Stimulated activated CD8-positive, alpha-beta memory T cell treated with anti-CD3 and anti-CD28 coated beads, Interleukin-7, amount 100 ng/mL, for 4 hours (primary cell): ENCODE data around the gene PSMC4.
"Not testable (repeated sequence)": the region's sequence is repeated elsewhere in the genome, so short reads cannot be mapped to it uniquely, and the experiment has no call there.

Source experiments
- DNase-seq, 2 donors: peaks; one replicate each; pipeline ENCODE4 v3.0.0-alpha.2; 2020; ENCODE audit warnings: low read depth in 2 of 2

PSMC4 gene

DNA sequence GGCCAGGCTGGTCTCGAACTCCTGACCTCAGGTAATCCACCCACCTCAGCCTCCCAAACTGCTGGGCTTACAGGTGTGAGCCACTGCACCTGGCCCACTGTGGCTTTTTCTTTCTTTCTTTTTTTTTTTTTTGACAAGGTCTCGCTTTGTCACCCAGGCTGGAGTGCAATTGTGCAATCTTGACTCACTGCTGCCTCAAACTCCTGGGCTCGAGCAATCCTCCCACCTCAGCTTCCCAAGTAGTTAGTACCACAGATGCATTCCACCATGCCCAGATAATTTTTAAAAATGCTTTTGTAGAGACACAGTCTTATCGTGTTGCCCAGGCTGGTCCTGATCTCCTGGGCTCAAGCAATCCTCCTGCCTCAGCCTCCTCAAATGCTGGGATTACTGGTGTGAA is 24.4 kb upstream of the PSMC4 start:
- DNase-seq: no peak

DNA sequence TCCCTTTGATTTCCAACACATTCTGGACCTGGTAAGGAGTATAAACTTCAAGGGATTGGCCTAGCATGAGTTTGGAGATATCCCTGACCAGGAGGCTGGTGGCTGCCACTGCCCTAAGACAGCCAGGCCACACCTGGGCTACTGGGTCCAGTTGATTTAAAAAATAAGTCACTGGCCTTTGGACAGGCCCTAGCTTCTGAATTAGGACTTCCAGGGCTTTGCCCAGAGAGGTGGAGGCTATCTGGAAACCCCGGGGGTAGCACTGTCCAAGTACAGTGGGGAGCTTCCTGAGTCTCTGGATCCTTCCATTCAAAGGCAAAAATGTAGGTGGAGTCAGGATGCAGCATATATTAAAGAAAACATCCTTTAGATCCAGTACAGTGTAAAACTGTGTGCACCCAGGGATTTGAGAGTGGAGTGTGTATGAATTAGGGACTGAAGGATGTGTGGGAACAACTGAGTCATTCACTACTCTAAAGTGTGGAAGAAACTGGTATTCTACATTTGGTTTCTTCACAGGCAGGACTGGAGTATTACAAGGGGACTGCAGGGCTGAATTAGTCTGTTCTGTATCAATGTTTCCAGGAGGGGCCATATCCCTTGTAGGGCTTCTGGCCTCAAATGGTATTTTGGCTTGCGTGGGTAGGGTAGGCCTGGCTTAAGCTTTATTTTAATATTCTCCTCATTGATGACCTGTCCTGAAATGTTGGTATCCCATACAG is 21.8 kb upstream of the PSMC4 start:
- DNase-seq: no peak

DNA sequence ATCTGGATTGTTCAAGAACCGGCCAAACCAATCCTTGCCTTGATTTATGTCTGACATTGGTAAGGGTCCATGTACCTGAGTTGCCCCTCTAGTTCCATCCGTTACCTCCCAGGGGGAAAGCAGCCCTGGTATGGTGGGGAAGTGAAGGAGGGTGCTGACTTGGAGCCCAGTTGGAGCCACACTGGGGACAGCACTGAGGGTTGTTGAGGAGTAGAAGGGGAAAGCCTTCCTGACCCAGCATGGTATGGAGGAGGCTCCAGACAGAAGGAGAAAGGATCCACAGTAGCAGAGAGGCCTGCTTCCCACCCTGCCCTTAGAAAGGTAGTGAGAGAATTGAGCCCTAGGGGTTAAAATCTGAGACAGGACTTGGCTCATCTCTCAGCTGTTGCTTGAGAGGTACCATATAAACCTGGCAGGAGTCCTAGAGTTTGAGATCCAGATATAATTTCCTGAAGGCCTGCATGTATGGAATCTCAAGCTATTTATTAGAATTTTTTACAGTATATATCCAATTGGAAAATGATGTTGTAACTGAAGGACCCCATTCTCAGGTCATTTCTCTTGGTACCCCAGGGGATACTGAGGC is 19.8 kb upstream of the PSMC4 start:
- DNase-seq: no peak

DNA sequence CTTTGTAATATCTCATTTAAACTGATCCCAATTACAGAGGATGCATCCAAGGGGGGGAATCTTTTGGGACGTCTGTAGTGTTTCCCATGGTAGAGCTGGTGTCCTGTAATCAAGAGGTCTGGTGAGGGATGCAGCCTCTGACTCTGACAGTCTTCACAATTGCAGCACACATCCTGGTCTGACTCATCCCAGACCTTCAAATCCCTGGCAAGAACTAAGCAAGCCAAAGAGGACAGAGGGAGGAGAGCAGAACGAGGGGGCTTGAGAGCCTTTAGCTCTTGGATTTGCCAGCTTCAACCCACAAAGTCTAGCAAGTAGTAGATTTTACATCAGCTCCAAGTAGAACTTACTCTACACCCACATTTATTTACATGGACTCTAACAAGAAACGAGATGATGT is 19.3 kb upstream of the PSMC4 start:
- DNase-seq: no peak

DNA sequence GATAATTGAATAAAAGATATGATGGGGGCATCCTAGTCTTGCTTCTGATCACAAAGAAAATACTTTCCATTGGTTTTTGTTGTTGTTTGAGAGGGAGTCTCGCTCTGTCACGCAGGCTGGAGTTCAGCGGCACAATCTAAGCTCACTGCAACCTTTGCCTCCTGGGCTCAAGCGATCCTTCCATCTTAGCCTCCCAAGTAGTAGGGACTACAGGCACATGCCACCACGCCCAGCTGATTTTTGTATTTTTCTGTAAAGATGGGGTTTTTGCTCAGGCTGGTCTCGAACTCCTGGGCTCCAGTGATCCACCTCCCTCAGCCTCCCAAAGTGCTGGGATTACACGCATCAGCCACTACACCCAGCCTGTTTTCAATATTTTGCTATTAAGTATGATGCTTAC is 17.1 kb upstream of the PSMC4 start:
- no peak for DNase-seq

DNA sequence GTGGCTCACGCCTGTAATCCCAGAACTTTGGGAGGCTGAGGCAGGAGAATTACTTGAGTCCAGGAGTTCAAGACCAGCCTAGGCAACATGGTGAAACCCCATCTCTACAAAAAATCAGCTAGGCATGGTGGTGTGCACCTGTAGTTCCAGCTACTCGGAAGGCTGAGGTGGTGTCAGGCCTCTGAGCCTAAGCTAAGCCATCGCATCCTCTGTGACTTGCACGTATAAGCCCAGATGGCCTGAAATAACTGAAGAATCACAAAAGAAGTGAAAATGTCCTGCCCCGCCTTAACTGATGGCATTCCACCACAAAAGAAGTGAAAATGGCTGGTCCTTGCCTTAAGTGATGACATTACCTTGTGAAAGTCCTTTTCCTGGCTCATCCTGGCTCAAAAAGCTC is 13.1 kb upstream of the PSMC4 start:
- not testable (repeated sequence) for DNase-seq

DNA sequence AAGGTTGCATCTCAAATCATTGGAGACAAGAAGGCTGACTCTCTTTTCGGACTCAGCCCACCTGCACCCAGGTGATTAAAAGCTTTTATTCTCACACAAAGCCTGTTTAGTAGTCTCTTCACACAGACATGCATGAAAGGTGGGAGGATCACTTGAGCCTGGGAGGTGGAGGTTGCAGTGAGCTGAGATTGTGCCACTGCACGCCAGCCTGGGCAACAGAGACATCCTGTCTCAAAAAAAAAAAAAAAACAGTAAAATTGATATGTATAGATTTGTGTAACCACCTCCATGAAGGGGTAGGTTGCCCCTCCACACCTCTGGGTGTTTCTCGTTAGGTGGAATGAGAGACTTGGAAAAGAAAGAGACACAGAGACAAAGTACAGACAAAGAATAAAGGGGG is 12.0 kb upstream of the PSMC4 start:
- DNase-seq: not testable (repeated sequence)

DNA sequence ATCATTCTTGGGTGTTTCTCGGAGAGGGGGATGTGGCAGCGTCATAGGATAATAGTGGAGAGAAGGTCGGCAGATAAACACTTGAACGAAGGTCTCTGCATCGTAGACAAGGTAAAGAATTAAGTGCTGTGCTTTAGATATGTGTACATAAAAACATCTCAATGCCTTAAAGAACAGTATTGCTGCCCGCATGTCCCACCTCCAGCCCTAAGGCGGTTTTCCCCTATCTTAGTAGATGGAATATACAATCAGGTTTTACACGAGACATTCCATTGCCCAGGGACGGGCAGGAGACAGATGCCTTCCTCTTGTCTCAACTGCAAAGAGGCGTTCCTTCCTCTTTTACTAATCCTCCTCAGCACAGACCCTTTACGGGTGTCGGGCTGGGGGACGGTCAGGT is 11.6 kb upstream of the PSMC4 start:
- DNase-seq: not testable (repeated sequence)

DNA sequence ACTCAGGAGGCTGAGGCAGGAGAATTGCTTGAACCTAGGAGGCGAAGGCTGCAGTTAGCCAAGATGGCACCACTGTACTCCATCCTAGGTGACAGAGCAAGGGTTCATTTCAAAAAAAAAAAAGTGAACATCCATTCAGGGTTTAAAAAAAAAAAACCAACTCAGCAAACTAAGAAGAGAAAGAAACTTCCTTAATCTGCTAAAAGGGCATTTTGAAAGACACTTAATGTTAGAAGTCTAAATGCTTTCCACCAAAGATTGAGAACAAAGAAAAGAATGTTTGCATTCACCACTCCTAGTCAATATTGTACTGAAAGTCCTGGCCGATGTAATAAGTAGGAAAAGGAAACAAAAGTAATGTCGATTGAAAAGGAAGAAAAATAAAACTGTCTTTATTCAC is 7.1 kb upstream of the PSMC4 start:
- DNase-seq: no peak

DNA sequence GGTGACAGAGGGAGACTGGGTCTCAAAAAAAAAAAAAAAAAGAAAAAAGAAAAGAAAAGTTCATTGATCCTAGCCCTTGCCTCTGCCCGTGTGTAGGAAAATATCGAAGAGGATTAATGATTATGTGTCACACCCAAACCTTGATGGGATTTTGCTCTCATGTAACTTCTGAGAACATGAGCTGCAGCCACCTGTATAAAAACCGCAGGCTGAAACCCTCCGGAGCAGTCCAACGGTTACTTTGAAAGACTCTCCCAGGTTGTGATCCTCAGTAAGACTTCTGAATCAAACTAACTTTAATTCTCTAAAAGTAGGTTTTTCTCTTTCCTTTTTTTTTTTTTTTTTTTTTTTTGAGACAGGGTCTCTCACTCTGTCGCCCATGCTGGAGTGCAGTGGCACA is 4.3 kb upstream of the PSMC4 start:
- DNase-seq: no peak

DNA sequence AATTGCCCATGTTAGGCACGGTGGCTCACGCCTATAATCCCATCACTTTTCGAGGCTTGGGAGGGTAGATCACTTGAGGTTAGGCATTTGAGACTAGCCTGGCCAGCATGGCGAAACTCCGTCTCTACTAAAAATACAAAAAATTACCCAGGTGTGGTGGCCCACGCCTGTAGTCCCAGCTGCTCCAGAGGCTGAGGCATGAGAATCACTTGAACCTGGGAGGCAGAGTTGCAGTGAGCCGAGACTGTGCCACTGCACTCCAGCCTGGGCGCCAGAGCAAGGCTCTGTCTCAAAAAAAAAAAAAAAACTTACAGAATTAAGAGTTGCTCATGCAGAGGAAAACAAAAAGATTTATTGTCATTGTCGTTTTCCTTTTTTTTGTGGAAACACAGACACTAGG is 3.4 kb upstream of the PSMC4 start:
- DNase-seq: no peak

DNA sequence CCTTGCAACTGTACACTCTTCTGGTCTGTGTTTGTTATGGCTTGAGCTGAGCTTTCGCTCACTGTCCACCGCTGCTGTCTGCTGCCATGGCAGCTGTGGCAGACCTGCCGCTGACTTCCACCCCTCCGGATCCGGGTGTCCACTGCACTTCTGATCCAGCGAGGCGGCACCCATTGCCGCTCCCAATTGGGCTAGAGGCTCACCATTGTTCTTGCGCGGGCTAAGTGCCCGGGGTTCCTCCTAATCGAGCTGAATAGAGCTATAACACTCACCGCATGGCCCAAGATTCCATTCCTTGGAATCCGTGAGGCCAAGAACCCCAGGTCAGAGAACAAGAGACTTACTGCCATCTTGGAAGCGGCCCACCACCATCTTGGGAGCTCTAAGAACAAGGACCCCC is 2.2 kb upstream of the PSMC4 start:
- DNase-seq: no peak

DNA sequence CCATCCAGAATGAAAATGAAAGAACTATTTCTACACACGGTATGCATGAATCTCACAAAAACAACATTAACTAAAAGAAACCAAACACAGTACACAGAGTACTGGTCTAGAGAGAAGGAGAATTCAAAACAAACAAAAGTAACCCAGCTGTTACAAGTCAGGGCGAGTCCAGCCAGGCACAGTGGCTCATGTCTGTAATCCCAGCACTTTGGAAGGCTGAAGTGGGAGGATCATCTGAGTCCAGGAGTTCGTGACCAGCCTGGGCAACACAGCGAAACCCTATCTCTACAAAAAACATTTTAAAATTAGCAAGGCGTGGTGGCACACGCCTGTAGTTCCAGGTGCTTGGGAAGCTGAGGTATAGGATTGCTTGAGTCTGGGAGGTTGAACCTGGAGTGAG is 1.7 kb upstream of the PSMC4 start:
- no peak for DNase-seq

DNA sequence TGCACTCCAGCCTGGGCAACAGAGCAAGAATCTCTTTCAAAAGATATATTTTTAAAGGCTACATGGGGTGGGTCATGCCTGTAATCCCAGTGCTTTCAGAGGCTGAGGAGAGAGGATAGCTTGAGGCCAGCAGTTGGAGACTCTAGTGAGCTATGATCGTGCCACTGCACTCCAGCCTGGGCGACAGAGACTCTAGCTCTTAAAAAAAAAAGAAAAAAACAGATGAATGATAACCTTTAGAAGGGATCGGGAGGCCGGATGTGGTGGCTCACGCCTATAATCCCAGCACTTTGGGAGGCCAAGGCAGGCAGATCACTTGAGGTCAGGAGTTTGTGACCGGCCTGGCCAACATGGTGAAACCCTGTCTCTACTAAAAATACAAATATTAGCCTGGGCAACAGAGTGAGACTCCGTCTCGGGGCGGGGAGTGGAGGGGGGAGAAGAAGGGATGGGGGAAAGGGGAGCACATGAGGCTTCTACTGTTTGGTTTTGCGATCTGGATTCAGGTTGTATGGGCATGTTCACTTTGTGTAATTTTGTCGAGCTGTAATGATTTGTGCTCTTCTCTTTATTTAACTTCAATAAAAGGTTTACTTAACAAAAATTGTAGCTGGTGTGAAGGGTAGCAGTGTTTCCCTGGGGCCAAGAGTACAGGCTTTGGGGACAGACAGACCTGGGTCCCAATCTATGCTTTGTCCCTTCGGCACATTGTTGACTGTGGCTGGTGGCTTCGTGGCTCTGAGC is 1.1 kb upstream of the PSMC4 start:
- no peak for DNase-seq

DNA sequence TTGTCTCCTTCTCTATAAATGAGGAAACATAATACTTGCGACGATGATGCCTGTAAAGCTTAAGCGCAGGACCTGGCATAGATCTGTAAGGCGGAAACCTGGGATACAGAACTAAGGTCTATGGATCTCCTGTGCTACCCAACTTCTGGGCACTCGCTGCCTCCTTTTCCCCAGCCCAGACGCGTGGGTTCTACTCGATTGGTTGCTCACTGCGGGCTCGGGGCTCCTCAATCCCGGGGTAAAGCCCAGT is 615 bp upstream of the PSMC4 start:
- DNase-seq: no peak

DNA sequence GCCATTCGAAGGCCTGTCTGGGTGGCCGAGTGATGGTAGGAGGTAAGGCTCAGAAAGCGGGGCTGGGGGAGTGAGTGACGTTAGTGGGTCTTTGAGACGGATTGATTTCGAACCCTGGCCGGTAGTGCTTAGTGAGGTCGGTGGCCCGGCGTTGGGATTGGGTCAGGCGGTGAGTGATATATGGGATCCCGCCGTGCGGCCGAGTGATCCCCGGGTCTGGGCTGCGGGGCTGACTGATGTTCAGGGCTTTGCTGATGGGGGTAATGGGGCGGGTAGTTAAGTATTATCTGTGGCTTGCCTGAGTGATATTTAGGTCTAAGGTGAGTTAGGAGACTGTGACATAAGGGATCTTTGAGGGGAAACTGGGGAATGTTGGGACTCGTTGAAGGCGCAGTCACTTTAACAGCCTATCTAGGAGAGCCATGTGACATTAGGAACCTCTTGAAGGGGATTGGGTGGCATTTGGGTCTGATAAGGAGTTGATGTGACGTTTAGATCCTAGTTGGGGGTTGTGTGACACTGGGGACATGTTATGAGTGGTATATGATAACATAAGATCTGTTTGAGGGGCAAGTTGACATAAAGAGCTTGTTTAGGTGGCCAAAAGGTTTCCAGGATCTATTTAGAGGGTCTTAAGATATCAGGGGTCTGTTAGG is 543 bp downstream of the PSMC4 start:
- DNase-seq: no peak

DNA sequence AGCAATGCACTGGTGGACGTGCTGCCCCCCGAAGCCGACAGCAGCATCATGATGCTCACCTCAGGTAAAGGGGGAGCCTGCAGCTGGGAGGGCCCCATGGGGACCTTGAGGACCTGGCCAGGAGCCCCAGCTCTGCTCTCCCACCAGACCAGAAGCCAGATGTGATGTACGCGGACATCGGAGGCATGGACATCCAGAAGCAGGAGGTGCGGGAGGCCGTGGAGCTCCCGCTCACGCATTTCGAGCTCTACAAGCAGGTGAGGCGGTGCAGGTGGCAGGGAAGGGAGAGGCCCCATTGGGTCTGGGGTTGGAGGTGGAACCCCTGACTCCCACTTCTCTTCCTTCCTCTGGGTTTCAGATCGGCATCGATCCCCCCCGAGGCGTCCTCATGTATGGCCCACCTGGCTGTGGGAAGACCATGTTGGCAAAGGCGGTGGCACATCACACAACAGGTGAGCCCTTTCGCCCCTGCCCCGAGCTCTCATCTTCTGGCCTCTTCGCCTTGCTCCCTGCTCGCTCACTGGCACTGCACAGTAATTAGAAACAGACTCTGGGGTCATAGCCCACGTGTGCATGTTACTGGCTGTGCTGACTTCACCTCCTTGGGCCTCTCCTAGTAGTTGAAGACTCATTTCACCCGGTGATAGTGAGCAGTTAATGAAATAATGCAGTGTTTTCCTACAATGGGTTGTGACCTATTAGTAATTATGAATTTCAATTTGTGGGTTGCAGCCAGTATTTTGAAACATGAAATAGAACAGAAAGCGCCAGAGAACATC is 3.6 kb downstream of the PSMC4 start:
- no peak for DNase-seq

DNA sequence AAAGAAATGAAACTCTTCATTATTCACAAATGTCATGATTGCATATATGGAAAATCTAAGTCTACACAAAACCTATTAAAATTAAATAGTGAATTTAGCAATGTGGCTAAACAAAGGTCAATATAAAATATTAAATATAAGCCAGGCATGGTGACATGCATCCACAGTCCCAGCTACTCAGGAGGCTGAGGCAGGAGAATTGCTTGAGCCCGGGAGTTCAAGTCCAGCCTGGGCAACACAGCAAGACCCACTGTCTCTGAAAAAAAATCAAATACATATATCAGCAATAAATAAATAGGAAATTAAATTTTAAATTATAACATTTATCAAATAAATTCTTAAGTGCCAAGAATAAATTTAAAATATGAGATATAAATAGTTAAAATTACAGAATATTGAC is 11.9 kb downstream of the PSMC4 start:
- DNase-seq: no peak

DNA sequence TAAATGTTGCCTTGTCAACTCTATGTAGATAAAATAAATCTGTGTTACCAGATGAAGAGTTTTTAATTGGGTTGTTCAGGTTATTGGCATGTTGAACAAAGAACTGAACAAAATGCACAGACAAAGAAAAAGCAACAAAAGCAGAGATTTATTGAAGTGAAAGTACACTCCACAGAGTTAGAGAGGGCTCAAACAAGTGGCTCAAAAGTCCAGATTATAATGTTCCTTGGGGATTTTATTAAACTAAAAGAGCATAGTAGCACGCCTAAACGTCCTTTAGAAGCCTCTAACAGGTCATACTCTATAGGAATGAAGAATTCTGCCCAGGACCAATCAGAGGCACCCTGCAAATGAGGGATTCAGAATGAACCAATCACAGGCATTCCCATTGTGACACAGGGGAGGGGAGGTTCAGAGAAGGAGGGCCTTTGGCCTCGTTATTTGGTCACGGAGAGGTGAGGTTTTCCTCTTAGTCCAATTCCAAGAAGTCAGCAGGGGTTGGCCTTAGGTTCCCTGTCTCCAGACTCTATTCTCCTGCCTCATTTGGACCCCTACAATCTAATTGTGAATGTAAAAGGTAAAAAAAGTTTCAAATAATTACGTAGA is 12.8 kb downstream of the PSMC4 start:
- no peak for DNase-seq

DNA sequence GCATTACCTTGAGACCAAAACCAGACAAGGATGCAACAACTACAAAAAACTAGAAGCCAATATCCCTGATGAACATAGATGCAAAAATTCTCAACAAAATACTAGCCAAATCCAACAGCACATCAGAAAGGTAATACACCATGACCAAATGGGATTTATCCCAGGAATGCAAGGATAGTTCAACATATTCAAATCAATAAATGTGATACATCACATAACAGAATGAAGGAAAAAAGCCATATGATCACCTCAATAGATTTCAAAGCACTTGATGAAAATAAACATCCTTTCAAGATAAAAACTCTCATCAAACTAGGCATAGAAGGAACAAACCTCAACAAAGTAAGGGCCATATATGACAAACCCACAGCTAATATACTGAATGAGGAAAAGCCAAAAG is 15.7 kb downstream of the PSMC4 start:
- no peak for DNase-seq

DNA sequence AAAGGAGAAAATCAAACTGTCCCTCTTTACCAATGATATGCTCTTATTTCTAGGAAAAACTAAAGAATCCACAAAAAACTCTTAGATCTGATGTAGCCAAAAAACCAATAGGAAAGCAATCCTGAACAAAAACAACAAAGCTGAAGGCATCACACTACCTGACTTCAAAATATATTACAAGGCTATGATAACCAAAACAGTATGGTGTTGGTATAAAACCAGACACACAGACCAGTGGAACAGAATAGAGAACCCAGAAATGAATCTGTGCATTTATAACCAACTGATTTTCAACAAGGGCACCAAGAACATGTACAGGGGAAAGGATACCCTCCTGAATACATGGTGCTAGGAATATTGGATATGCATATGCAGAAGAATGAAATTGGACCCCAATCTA is 16.2 kb downstream of the PSMC4 start:
- no peak for DNase-seq

DNA sequence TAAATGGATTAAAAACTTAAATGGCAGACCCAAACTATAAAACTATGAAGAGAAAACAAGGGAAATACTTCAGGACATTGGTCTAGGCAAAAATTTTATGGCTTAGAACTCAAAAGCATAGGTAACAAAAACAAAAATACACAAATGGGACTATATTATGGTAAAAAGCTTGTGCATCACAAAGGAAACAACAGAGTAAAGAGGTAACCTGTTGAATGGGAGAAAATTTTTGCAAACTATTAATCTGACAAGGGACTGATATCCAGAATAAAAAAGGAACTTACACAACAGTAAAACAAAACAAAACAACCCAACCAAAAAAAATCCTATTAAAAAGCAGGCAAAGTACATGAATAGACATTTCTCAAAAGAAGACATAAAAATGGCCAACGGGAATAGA is 16.6 kb downstream of the PSMC4 start:
- no peak for DNase-seq
